Nephron progenitor cell (in vitro differentiated cells): ENCODE measurements around the gene RHBDF2.

ENCODE experiments used
- DNase-seq: peaks from one replicate; pipeline ENCODE4 v3.0.0; 2021
- H3K27ac Mint-ChIP-seq: 2 replicates; pipeline ENCODE4 v1.8.0; 2021; ENCODE audit warnings: mild to moderate bottlenecking, moderate library complexity, mixed read lengths
- H3K27me3 Mint-ChIP-seq: 2 replicates; pipeline ENCODE4 v1.8.0; 2021; ENCODE audit warnings: mild to moderate bottlenecking, low read depth, mixed read lengths; ENCODE audit not compliant: poor library complexity
- H3K36me3 Mint-ChIP-seq: 2 replicates; pipeline ENCODE4 v1.8.0; 2021; ENCODE audit warnings: low read depth, mixed read lengths
- H3K4me1 Mint-ChIP-seq: 2 replicates; pipeline ENCODE4 v1.8.0; 2021; ENCODE audit warnings: mixed read lengths
- H3K4me3 Mint-ChIP-seq: 2 replicates; pipeline ENCODE4 v1.8.0; 2021; ENCODE audit warnings: mild to moderate bottlenecking, moderate library complexity, mixed read lengths
- H3K9me3 Mint-ChIP-seq: 2 replicates; pipeline ENCODE4 v1.8.0; 2021; ENCODE audit warnings: mild to moderate bottlenecking, moderate library complexity, mixed read lengths
- CTCF ChIP-seq: fragments of 200-600 bp; sonication (generic); IDR thresholded peaks from 2 replicates; pipeline ENCODE4 v1.5.0; 2021; ENCODE audit warnings: antibody characterized with exemption

The RHBDF2 gene

GRCh38 chr17:76467366-76467765 lies 33.9 kb downstream of the RHBDF2 start, which contains the start of gene AANAT:
Gene AANAT, plus strand, starts transcription at chr17:76467603. Its CDS starts 1,144 bp downstream, at chr17:76468747.
- no peaks in the 10 kb centered on the region for H3K9me3 Mint-ChIP-seq
- H3K4me3 Mint-ChIP-seq: no peak within 1 kb of the TSS
- TF ChIP-seq CTCF: no peak
- H3K4me1 Mint-ChIP-seq: peaks cover 15% of the 10 kb centered on the region
- no peak within 1 kb of the TSS for H3K27ac Mint-ChIP-seq
- peaks cover 7% of the 10 kb centered on the region for H3K27me3 Mint-ChIP-seq
- H3K36me3 Mint-ChIP-seq: no peaks in the 10 kb centered on the region
- no peak for DNase-seq

- no peaks in the 10 kb centered on the region for H3K9me3 Mint-ChIP-seq
- H3K4me1 Mint-ChIP-seq: peaks cover 22% of the 10 kb centered on the region
These were observed 34.5 kb downstream of the RHBDF2 start for GRCh38 chr17:76466775-76467130.

GRCh38 chr17:76462556-76463290 lies 38.5 kb downstream of the RHBDF2 start:
- H3K27me3 Mint-ChIP-seq: peaks cover 10% of the 10 kb centered on the region
- H3K4me1 Mint-ChIP-seq: peaks cover 24% of the 10 kb centered on the region
- no peaks in the 10 kb centered on the region for H3K9me3 Mint-ChIP-seq
- DNase-seq: no peak
- TF ChIP-seq CTCF: no peak
- H3K27ac Mint-ChIP-seq: no peak overlapping the region
- no peaks in the 10 kb centered on the region for H3K36me3 Mint-ChIP-seq
- H3K4me3 Mint-ChIP-seq: no peak overlapping the region

More at GRCh38 chr17:76466775-76467130, 34.5 kb downstream of the RHBDF2 start:
- DNase-seq: no peak
- TF ChIP-seq CTCF: no peak
- H3K36me3 Mint-ChIP-seq: no peaks in the 10 kb centered on the region
- peaks cover 7% of the 10 kb centered on the region for H3K27me3 Mint-ChIP-seq
- no peak overlapping the region for H3K27ac Mint-ChIP-seq
- H3K4me3 Mint-ChIP-seq: no peak overlapping the region

GRCh38 chr17:76461765-76462555 lies 39.3 kb downstream of the RHBDF2 start:
- H3K9me3 Mint-ChIP-seq: no peaks in the 10 kb centered on the region
- peaks cover 21% of the 10 kb centered on the region for H3K4me1 Mint-ChIP-seq
- no peak for DNase-seq
- no peak overlapping the region for H3K4me3 Mint-ChIP-seq
- H3K36me3 Mint-ChIP-seq: no peaks in the 10 kb centered on the region
- H3K27me3 Mint-ChIP-seq: peaks cover 10% of the 10 kb centered on the region
- TF ChIP-seq CTCF: no peak
- H3K27ac Mint-ChIP-seq: peak overlapping the region; percentile 9

GRCh38 chr17:76459674-76460073 lies 41.5 kb downstream of the RHBDF2 start:
- peaks cover 3% of the 10 kb centered on the region for H3K27me3 Mint-ChIP-seq
- H3K9me3 Mint-ChIP-seq: no peaks in the 10 kb centered on the region
- DNase-seq: no peak
- H3K36me3 Mint-ChIP-seq: no peaks in the 10 kb centered on the region
- H3K4me3 Mint-ChIP-seq: no peak overlapping the region
- H3K4me1 Mint-ChIP-seq: peaks cover 14% of the 10 kb centered on the region
- no peak for TF ChIP-seq CTCF
- no peak overlapping the region for H3K27ac Mint-ChIP-seq
